Measurements from ENCODE around the gene C4orf50.

Gene C4orf50

DNA sequence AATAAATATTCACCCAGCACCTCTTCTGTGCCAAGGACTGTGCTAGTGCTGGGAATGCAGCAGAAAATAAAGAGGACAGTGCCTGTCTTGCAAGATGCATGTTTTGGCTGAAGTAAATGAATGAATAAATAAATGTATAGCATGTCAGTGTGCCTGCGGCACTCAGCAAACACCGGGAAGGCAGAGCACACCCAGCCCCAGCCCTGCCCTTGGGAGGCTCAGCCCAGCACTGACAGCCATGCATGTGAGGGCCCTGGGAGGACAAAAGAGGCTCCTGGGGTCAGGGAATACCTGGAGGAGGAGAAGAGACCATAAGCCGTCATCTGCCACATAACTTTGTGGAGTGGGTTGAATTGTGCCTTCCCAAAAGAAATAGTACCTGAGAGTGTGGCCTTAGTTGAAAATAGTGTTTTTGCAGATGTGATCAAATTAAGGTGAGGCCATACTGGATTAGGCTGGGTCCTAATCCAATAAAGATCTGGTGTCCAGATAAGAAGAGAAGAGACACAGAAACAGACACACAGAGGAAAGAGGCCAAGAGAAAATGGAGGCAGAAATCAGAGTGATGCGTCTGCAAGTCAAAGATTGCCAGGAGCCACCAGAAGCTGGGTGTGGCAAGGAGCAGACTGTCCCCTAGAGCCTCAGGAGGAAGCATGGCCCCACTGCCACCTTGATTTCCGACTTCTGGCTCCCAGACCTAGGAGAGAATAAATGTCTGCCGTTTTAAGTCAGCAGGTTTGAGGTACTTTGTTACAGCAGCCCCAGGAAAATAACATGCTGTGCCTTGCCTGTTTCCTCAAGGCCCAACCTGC, 16.3 kb downstream of the C4orf50 start:
- TF ChIP-seq TAF1 (IDR thresholded peaks at IDR 0.05; ENCODE audit: borderline replicate concordance, insufficient read depth, low read length) (no peak), SIN3A (IDR thresholded peaks at IDR 0.05; ENCODE audit: borderline replicate concordance, insufficient read depth, low read length) (no peak), FOXP2 (optimal IDR thresholded peaks at IDR 0.05; ENCODE audit: borderline replicate concordance, extremely low read depth, extremely low read length, insufficient read depth) (no peak), POLR2AphosphoS5 (IDR thresholded peaks at IDR 0.05; ENCODE audit: low read depth, low read length) (no peak)
- TF ChIP-seq, protein P1, sequence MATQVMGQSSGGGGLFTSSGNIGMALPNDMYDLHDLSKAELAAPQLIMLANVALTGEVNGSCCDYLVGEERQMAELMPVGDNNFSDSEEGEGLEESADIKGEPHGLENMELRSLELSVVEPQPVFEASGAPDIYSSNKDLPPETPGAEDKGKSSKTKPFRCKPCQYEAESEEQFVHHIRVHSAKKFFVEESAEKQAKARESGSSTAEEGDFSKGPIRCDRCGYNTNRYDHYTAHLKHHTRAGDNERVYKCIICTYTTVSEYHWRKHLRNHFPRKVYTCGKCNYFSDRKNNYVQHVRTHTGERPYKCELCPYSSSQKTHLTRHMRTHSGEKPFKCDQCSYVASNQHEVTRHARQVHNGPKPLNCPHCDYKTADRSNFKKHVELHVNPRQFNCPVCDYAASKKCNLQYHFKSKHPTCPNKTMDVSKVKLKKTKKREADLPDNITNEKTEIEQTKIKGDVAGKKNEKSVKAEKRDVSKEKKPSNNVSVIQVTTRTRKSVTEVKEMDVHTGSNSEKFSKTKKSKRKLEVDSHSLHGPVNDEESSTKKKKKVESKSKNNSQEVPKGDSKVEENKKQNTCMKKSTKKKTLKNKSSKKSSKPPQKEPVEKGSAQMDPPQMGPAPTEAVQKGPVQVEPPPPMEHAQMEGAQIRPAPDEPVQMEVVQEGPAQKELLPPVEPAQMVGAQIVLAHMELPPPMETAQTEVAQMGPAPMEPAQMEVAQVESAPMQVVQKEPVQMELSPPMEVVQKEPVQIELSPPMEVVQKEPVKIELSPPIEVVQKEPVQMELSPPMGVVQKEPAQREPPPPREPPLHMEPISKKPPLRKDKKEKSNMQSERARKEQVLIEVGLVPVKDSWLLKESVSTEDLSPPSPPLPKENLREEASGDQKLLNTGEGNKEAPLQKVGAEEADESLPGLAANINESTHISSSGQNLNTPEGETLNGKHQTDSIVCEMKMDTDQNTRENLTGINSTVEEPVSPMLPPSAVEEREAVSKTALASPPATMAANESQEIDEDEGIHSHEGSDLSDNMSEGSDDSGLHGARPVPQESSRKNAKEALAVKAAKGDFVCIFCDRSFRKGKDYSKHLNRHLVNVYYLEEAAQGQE (IDR thresholded peaks at IDR 0.05; ENCODE audit: insufficient read depth in 1 of 2, low read depth in 2 of 2, low read length in 2 of 2) = no peak

DNA sequence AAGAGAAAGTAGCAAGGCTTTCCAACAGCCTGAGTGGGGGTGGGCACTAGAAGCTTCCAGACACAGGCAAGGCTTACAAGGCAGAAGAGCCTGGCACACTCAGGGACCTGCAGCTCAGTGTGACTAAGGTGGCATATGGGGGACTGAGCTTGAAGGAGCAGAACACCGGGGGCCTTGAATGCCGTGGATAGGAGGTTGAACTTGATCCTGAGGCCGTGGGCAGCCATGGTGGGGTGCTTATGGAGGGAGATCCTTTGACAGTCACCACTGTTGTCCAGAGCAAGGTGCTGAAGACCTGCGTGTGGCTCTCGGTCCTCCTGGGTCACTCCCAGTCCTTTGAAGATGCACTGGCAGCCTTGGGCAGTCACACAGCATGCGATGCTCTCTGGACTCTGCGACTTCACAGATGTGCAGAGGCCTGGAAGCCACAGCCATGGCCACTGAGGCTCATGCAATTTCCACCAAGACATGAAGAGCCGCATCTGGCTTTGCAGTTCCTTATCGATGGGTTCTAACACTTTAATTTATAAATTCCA, 18.3 kb downstream of the C4orf50 start:
- TF ChIP-seq, protein P1 (IDR thresholded peaks at IDR 0.05; ENCODE audit: insufficient read depth in 1 of 2, low read depth in 2 of 2, low read length in 2 of 2) = no peak
- TF ChIP-seq POLR2AphosphoS5 (IDR thresholded peaks at IDR 0.05; ENCODE audit: low read depth, low read length) = no peak
- no peak for TF ChIP-seq SIN3A (IDR thresholded peaks at IDR 0.05; ENCODE audit: borderline replicate concordance, insufficient read depth, low read length)

DNA sequence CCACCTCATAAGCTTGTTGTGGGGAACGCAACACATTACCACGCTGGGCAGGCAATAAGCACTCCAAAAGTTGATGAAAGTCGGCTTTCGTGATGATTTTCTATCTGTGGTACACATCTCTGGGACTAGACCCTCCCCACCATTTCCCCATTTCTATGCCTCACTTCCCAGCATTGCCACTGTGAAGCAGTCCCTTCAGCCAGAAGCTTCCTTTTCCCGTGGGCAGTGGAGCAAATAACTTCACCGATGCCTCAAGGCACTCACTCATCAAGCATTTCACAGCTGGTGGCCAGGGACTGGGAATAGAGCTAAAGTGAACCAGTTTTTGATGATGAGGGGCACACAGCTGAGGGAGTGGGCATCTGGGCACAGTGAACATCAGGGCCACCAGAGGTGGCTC, 18.9 kb downstream of the C4orf50 start:
- TF ChIP-seq, protein P1 (IDR thresholded peaks at IDR 0.05; ENCODE audit: insufficient read depth in 1 of 2, low read depth in 2 of 2, low read length in 2 of 2) = no peak
- no peak for TF ChIP-seq POLR2AphosphoS5 (IDR thresholded peaks at IDR 0.05; ENCODE audit: low read depth, low read length)
- no peak for TF ChIP-seq SIN3A (IDR thresholded peaks at IDR 0.05; ENCODE audit: borderline replicate concordance, insufficient read depth, low read length)
- no peak for TF ChIP-seq FOXP2 (optimal IDR thresholded peaks at IDR 0.05; ENCODE audit: borderline replicate concordance, extremely low read depth, extremely low read length, insufficient read depth)
- no peak for TF ChIP-seq TAF1 (IDR thresholded peaks at IDR 0.05; ENCODE audit: borderline replicate concordance, insufficient read depth, low read length)

DNA sequence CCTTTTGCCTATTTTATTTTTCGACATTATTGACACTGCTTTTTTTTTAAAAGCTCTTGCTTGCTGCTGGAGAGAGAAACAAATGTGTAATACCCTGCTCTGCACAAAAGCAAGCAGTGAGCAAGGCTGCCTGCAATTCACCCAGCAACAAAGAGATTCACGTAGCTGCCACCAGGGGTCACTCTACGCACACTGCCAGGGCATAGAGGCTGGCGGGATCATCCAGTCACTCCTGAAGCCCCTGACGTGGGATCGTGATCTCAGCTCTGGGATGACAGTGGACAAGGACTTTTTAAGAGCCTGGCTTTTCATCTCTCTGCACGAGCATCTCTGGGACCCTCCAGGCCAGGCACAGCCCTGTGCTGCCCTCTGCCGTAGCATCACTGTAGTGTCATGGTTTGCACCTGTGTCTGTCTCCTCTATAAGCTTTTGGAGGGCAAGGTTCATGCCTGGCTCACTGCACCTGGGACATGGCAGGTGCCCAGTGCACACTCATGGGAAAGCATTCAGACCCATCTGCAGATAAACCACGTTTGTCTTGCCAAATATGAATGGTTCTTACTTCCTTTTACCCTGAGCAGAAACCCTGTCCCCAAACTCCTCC, 19.8 kb downstream of the C4orf50 start:
- TF ChIP-seq POLR2AphosphoS5 (IDR thresholded peaks at IDR 0.05; ENCODE audit: low read depth, low read length) = no peak
- TF ChIP-seq FOXP2 (optimal IDR thresholded peaks at IDR 0.05; ENCODE audit: borderline replicate concordance, extremely low read depth, extremely low read length, insufficient read depth) = no peak
- TF ChIP-seq SIN3A (IDR thresholded peaks at IDR 0.05; ENCODE audit: borderline replicate concordance, insufficient read depth, low read length) = no peak
- TF ChIP-seq, protein P1 (IDR thresholded peaks at IDR 0.05; ENCODE audit: insufficient read depth in 1 of 2, low read depth in 2 of 2, low read length in 2 of 2) = no peak
- no peak for TF ChIP-seq TAF1 (IDR thresholded peaks at IDR 0.05; ENCODE audit: borderline replicate concordance, insufficient read depth, low read length)

All from PFSK-1 (cell line).